ENCODE results near the gene ATP6V1E1. TPM values are rescaled to one million over a fixed set of nuclear protein-coding genes. Genes with fewer than 3 reads are reported as not detected.

ATP6V1E1 gene
- total and polyA plus RNA-seq, 9 donors = 69.0 to 201 (median 82.5) TPM

- TF ChIP-seq POLR2A (IDR thresholded peaks at IDR 0.05) (no peak), CTCF (IDR thresholded peaks at IDR 0.05) (no peak), EP300 (IDR thresholded peaks at IDR 0.05) (no peak)
- DNase-seq = peak in 2 of 5 donors; percentile 5 to 9
- Histone ChIP-seq H3K9me3 (no peaks in the 10 kb centered on the region), H3K27ac (no peak overlapping the region), H3K36me3 (no peaks in the 10 kb centered on the region), H3K4me3 (no peak overlapping the region), H3K4me1 (ENCODE audit: insufficient read depth) (no peaks in the 10 kb centered on the region), H3K27me3 (no peaks in the 10 kb centered on the region)
- 85 to 91% (median 86%) methylated on average over 14 of the region's 14 CpGs for WGBS, 3 donors
- intact Hi-C loops (cut with DNase I) = no loop called here
Measured at GRCh38 chr22:17586831-17587440, 41.6 kb downstream of the ATP6V1E1 start.

GRCh38 chr22:17583151-17583550, 45.4 kb downstream of the ATP6V1E1 start:
- no peaks in the 10 kb centered on the region for H3K36me3 ChIP-seq
- no peak overlapping the region for H3K4me3 ChIP-seq
- H3K27me3 ChIP-seq = no peaks in the 10 kb centered on the region
- intact Hi-C loops (cut with DNase I) = no loop called here
- no peak for TF ChIP-seq EP300 (IDR thresholded peaks at IDR 0.05)
- WGBS, 3 donors = 81 to 90% (median 82%) methylated on average over 9 to 10 of the region's 10 CpGs
- no peaks in the 10 kb centered on the region for H3K9me3 ChIP-seq
- H3K4me1 ChIP-seq (ENCODE audit: insufficient read depth) = peaks cover 5% of the 10 kb centered on the region
- H3K27ac ChIP-seq = no peak overlapping the region
- peak in 1 of 5 donors; percentile 21 for DNase-seq

- intact Hi-C loops (cut with DNase I) = no loop called here
- Histone ChIP-seq H3K36me3 (no peaks in the 10 kb centered on the region), H3K27ac (no peak overlapping the region), H3K4me1 (ENCODE audit: insufficient read depth) (peaks cover 5% of the 10 kb centered on the region), H3K9me3 (no peaks in the 10 kb centered on the region), H3K27me3 (no peaks in the 10 kb centered on the region), H3K4me3 (no peak overlapping the region)
- DNase-seq = no peak
- WGBS, 3 donors = 86 to 94% (median 89%) methylated on average over 17 of the region's 17 CpGs
- TF ChIP-seq POLR2A (IDR thresholded peaks at IDR 0.05) (no peak), CTCF (IDR thresholded peaks at IDR 0.05) (no peak), EP300 (IDR thresholded peaks at IDR 0.05) (no peak)
Measured at GRCh38 chr22:17581631-17582030, 46.9 kb downstream of the ATP6V1E1 start.

- H3K9me3 ChIP-seq = no peaks in the 10 kb centered on the region
- no peaks in the 10 kb centered on the region for H3K27me3 ChIP-seq
- H3K4me3 ChIP-seq = no peak overlapping the region
- no peak overlapping the region for H3K27ac ChIP-seq
- no peak for TF ChIP-seq CTCF (IDR thresholded peaks at IDR 0.05)
- no peak for TF ChIP-seq EP300 (IDR thresholded peaks at IDR 0.05)
- DNase-seq = no peak
- WGBS, 3 donors = 63 to 71% (median 69%) methylated on average over 21 of the region's 21 CpGs
- H3K4me1 ChIP-seq (ENCODE audit: insufficient read depth) = peaks cover 5% of the 10 kb centered on the region
- intact Hi-C loops (cut with DNase I) = no loop called here
- H3K36me3 ChIP-seq = no peaks in the 10 kb centered on the region
Measured at GRCh38 chr22:17581056-17581455, 47.5 kb downstream of the ATP6V1E1 start.

GRCh38 chr22:17580441-17581031, 48.0 kb downstream of the ATP6V1E1 start:
- Histone ChIP-seq H3K4me1 (ENCODE audit: insufficient read depth) (peaks cover 5% of the 10 kb centered on the region), H3K27me3 (no peaks in the 10 kb centered on the region), H3K36me3 (no peaks in the 10 kb centered on the region), H3K27ac (no peak overlapping the region), H3K9me3 (no peaks in the 10 kb centered on the region), H3K4me3 (no peak overlapping the region)
- TF ChIP-seq CTCF (IDR thresholded peaks at IDR 0.05) (no peak), POLR2A (IDR thresholded peaks at IDR 0.05) (no peak), EP300 (IDR thresholded peaks at IDR 0.05) (no peak)
- WGBS, 3 donors = 34 to 47% (median 41%) methylated on average over 15 of the region's 15 CpGs
- no peak for DNase-seq
- intact Hi-C loops (cut with DNase I) = no loop called here

All from ovary (tissue), 9 donors.